ENCODE data around the gene DEFB112.
A peak's percentile ranks its signal among the peaks of the same experiment; 100 is the strongest.

DEFB112 gene

GRCh38 chr6:50056242-50056641 is 6.5 kb upstream of the DEFB112 start:
- FAIRE-seq: no peak
- no peak for TF ChIP-seq CTCF (IDR thresholded peaks at IDR 0.05; ENCODE audit: insufficient read depth, missing control alignments)
- DNase-seq (ENCODE audit: insufficient read length, low spot score): no peak

- no peak for TF ChIP-seq CTCF (IDR thresholded peaks at IDR 0.05; ENCODE audit: insufficient read depth, missing control alignments)
- no peak for FAIRE-seq
- no peak for DNase-seq (ENCODE audit: insufficient read length, low spot score)
Measured at GRCh38 chr6:50047026-50047425, 2.7 kb downstream of the DEFB112 start.

- FAIRE-seq (no peak), DNase-seq (ENCODE audit: insufficient read length, low spot score) (no peak)
- TF ChIP-seq CTCF (IDR thresholded peaks at IDR 0.05; ENCODE audit: insufficient read depth, missing control alignments): peak; percentile 54
Measured at GRCh38 chr6:50030777-50031562, 18.8 kb downstream of the DEFB112 start.

- no peak for TF ChIP-seq CTCF (IDR thresholded peaks at IDR 0.05; ENCODE audit: insufficient read depth, missing control alignments)
- no peak for FAIRE-seq
- no peak for DNase-seq (ENCODE audit: insufficient read length, low spot score)
Measured at GRCh38 chr6:50030350-50030749, 19.4 kb downstream of the DEFB112 start.

GRCh38 chr6:50025258-50025657 is 24.5 kb downstream of the DEFB112 start:
- FAIRE-seq (no peak), DNase-seq (ENCODE audit: insufficient read length, low spot score) (no peak)
- TF ChIP-seq CTCF (IDR thresholded peaks at IDR 0.05; ENCODE audit: insufficient read depth, missing control alignments): no peak

- TF ChIP-seq CTCF (IDR thresholded peaks at IDR 0.05; ENCODE audit: insufficient read depth, missing control alignments): no peak
- no peak for FAIRE-seq
- no peak for DNase-seq (ENCODE audit: insufficient read length, low spot score)
Measured at GRCh38 chr6:50021894-50022293, 27.8 kb downstream of the DEFB112 start, which contains the start of gene DEFB110. Gene DEFB110, minus strand, starts transcription at chr6:50021994. Its CDS starts 59 bp downstream, at chr6:50021935.

GRCh38 chr6:50007819-50008218 is 41.9 kb downstream of the DEFB112 start:
- no peak for FAIRE-seq
- no peak for TF ChIP-seq CTCF (IDR thresholded peaks at IDR 0.05; ENCODE audit: insufficient read depth, missing control alignments)
- no peak for DNase-seq (ENCODE audit: insufficient read length, low spot score)

Measured in D721Med (cell line).